Pulmonary artery endothelial cell (primary cell): ENCODE measurements around the gene MYEF2. TPM values are rescaled to one million over a fixed set of nuclear protein-coding genes. Genes with fewer than 3 reads are reported as not detected.

Experiments used
- DNase-seq: peaks from one replicate; pipeline ENCODE4 v3.0.0-alpha.2; 2011; ENCODE audit warnings: low read depth, low spot score
- total RNA-seq: library from RNA; depleted of rRNA; stranded (reverse); fragments of >200 nt; gene quantifications from 2 replicates; pipeline ENCODE4 v1.2.3, GENCODE V29; 2014

Gene MYEF2
- total RNA-seq = 31.3 and 34.3 TPM in 2 replicates

- DNase-seq = peak; percentile 58
Observed at GRCh38 chr15:48177766-48178647, at the start of gene MYEF2. Gene MYEF2 (minus strand): TSS chr15:48178295. CDS start chr15:48178237, 58 bp downstream.

- no peak for DNase-seq
Observed at GRCh38 chr15:48225771-48226170, 47.7 kb upstream of the MYEF2 start.

GRCh38 chr15:48222627-48223026 lies 44.5 kb upstream of the MYEF2 start:
- no peak for DNase-seq

GRCh38 chr15:48221885-48222284 lies 43.8 kb upstream of the MYEF2 start:
- DNase-seq = no peak

- DNase-seq = no peak
Observed at GRCh38 chr15:48221261-48221660, 43.2 kb upstream of the MYEF2 start.

GRCh38 chr15:48205981-48206380 lies 27.9 kb upstream of the MYEF2 start, which contains the start of gene SLC12A1:
Gene SLC12A1 (plus strand): TSS chr15:48206302. CDS start chr15:48207720, 1,418 bp downstream.
- DNase-seq = no peak

- no peak for DNase-seq
Observed at GRCh38 chr15:48202068-48202467, 24.0 kb upstream of the MYEF2 start.

GRCh38 chr15:48191574-48192225 lies 13.6 kb upstream of the MYEF2 start, which contains the start of gene CTXN2:
Gene CTXN2 (plus strand): TSS chr15:48191665. CDS start chr15:48201301, 9,636 bp downstream.
- no peak for DNase-seq

GRCh38 chr15:48190932-48191573 lies 13.0 kb upstream of the MYEF2 start:
- peak; percentile 22 for DNase-seq

GRCh38 chr15:48186271-48186670 lies 8.2 kb upstream of the MYEF2 start:
- DNase-seq = no peak

- no peak for DNase-seq
Observed at GRCh38 chr15:48185529-48185928, 7.4 kb upstream of the MYEF2 start.

GRCh38 chr15:48182749-48183148 lies 4.7 kb upstream of the MYEF2 start:
- DNase-seq = no peak

GRCh38 chr15:48178648-48178931 lies 495 bp upstream of the MYEF2 start:
- no peak for DNase-seq

- DNase-seq = peak; percentile 46
Observed at GRCh38 chr15:48177383-48177765, 721 bp downstream of the MYEF2 start.

- no peak for DNase-seq
Observed at GRCh38 chr15:48176957-48177356, 1.1 kb downstream of the MYEF2 start.

- no peak for DNase-seq
Observed at GRCh38 chr15:48176112-48176511, 2.0 kb downstream of the MYEF2 start.

- DNase-seq = no peak
Observed at GRCh38 chr15:48175126-48175525, 3.0 kb downstream of the MYEF2 start.

- no peak for DNase-seq
Observed at GRCh38 chr15:48170981-48171380, 7.1 kb downstream of the MYEF2 start.

- DNase-seq = no peak
Observed at GRCh38 chr15:48168616-48169015, 9.5 kb downstream of the MYEF2 start.

GRCh38 chr15:48153526-48153925 lies 24.6 kb downstream of the MYEF2 start:
- no peak for DNase-seq

- peak; percentile 94 for DNase-seq
Observed at GRCh38 chr15:48149858-48150257, 28.2 kb downstream of the MYEF2 start.

GRCh38 chr15:48147358-48147757 lies 30.7 kb downstream of the MYEF2 start:
- no peak for DNase-seq
